ENCODE data around the gene PSG1.
A peak's percentile ranks its signal among the peaks of the same experiment; 100 is the strongest.
"Not testable (repeated sequence)": the region's sequence is repeated elsewhere in the genome, so short reads cannot be mapped to it uniquely, and the experiment has no call there.

Gene PSG1

GRCh38 chr19:42923106-42923505 lies 43.6 kb upstream of the PSG1 start:
- H3K27me3 ChIP-seq (ENCODE audit: low read length); H3F3A ChIP-seq (ENCODE audit: insufficient read depth); H3K9ac ChIP-seq (ENCODE audit: low read length); H2AFZ ChIP-seq (ENCODE audit: low read depth, low read length, severe bottlenecking); H3K4me3 ChIP-seq (ENCODE audit: insufficient read depth, low read length, poor library complexity, severe bottlenecking); H4K20me1 ChIP-seq (ENCODE audit: low read depth, low read length); H3K79me2 ChIP-seq (ENCODE audit: insufficient read depth, low read length); H3K4me2 ChIP-seq (ENCODE audit: low read depth, low read length, poor library complexity, severe bottlenecking); H3K36me3 ChIP-seq (ENCODE audit: low read length); H3K27ac ChIP-seq (ENCODE audit: low read depth, low read length); H3K9me2 ChIP-seq (replicated peaks; ENCODE audit: insufficient read depth, low read length); H3K9me3 ChIP-seq (ENCODE audit: insufficient read depth, low read length): not testable (repeated sequence)
- peak; percentile 40 for TF ChIP-seq CTCF (IDR thresholded peaks at IDR 0.05; ENCODE audit: insufficient read depth, low read length, poor library complexity, severe bottlenecking)

- not testable (repeated sequence) for H3K9me2 ChIP-seq (replicated peaks; ENCODE audit: insufficient read depth, low read length); H4K20me1 ChIP-seq (ENCODE audit: low read depth, low read length); H3K9ac ChIP-seq (ENCODE audit: low read length); H3K4me3 ChIP-seq (ENCODE audit: insufficient read depth, low read length, poor library complexity, severe bottlenecking); H3F3A ChIP-seq (ENCODE audit: insufficient read depth); H3K9me3 ChIP-seq (ENCODE audit: insufficient read depth, low read length); H3K27me3 ChIP-seq (ENCODE audit: low read length); H2AFZ ChIP-seq (ENCODE audit: low read depth, low read length, severe bottlenecking); H3K79me2 ChIP-seq (ENCODE audit: insufficient read depth, low read length); H3K4me2 ChIP-seq (ENCODE audit: low read depth, low read length, poor library complexity, severe bottlenecking); H3K27ac ChIP-seq (ENCODE audit: low read depth, low read length); H3K36me3 ChIP-seq (ENCODE audit: low read length)
Measured at GRCh38 chr19:42920971-42921370, 41.5 kb upstream of the PSG1 start.

- Histone ChIP-seq H3K9ac (ENCODE audit: low read length) (no peak overlapping the region), H3F3A (ENCODE audit: insufficient read depth) (no peaks in the 10 kb centered on the region), H2AFZ (ENCODE audit: low read depth, low read length, severe bottlenecking) (no peak overlapping the region), H3K9me2 (replicated peaks; ENCODE audit: insufficient read depth, low read length) (no peaks in the 10 kb centered on the region), H3K4me3 (ENCODE audit: insufficient read depth, low read length, poor library complexity, severe bottlenecking) (no peak overlapping the region), H3K36me3 (ENCODE audit: low read length) (no peaks in the 10 kb centered on the region), H3K9me3 (ENCODE audit: insufficient read depth, low read length) (no peaks in the 10 kb centered on the region), H3K27ac (ENCODE audit: low read depth, low read length) (no peak overlapping the region), H3K4me2 (ENCODE audit: low read depth, low read length, poor library complexity, severe bottlenecking) (no peak overlapping the region), H4K20me1 (ENCODE audit: low read depth, low read length) (no peaks in the 10 kb centered on the region), H3K27me3 (ENCODE audit: low read length) (no peaks in the 10 kb centered on the region), H3K79me2 (ENCODE audit: insufficient read depth, low read length) (no peaks in the 10 kb centered on the region)
- TF ChIP-seq EZH2phosphoT487 (conservative IDR thresholded peaks at IDR 0.05; ENCODE audit: low read length) (no peak), CTCF (IDR thresholded peaks at IDR 0.05; ENCODE audit: insufficient read depth, low read length, poor library complexity, severe bottlenecking) (no peak)
Measured at GRCh38 chr19:42919757-42920079, 40.2 kb upstream of the PSG1 start.

GRCh38 chr19:42919070-42919756 lies 39.7 kb upstream of the PSG1 start:
- not testable (repeated sequence) for H3K9ac ChIP-seq (ENCODE audit: low read length); H3K27me3 ChIP-seq (ENCODE audit: low read length); H3K9me3 ChIP-seq (ENCODE audit: insufficient read depth, low read length); H2AFZ ChIP-seq (ENCODE audit: low read depth, low read length, severe bottlenecking); H3K4me3 ChIP-seq (ENCODE audit: insufficient read depth, low read length, poor library complexity, severe bottlenecking); H3K36me3 ChIP-seq (ENCODE audit: low read length); H3K27ac ChIP-seq (ENCODE audit: low read depth, low read length); H3F3A ChIP-seq (ENCODE audit: insufficient read depth); H3K4me2 ChIP-seq (ENCODE audit: low read depth, low read length, poor library complexity, severe bottlenecking); H4K20me1 ChIP-seq (ENCODE audit: low read depth, low read length); H3K79me2 ChIP-seq (ENCODE audit: insufficient read depth, low read length); H3K9me2 ChIP-seq (replicated peaks; ENCODE audit: insufficient read depth, low read length)

GRCh38 chr19:42918377-42919069 lies 39.0 kb upstream of the PSG1 start:
- not testable (repeated sequence) for H3K27me3 ChIP-seq (ENCODE audit: low read length); H3F3A ChIP-seq (ENCODE audit: insufficient read depth); H3K79me2 ChIP-seq (ENCODE audit: insufficient read depth, low read length); H3K36me3 ChIP-seq (ENCODE audit: low read length); H3K9me3 ChIP-seq (ENCODE audit: insufficient read depth, low read length); H2AFZ ChIP-seq (ENCODE audit: low read depth, low read length, severe bottlenecking); H3K27ac ChIP-seq (ENCODE audit: low read depth, low read length); H3K4me2 ChIP-seq (ENCODE audit: low read depth, low read length, poor library complexity, severe bottlenecking); H4K20me1 ChIP-seq (ENCODE audit: low read depth, low read length); H3K9me2 ChIP-seq (replicated peaks; ENCODE audit: insufficient read depth, low read length); H3K4me3 ChIP-seq (ENCODE audit: insufficient read depth, low read length, poor library complexity, severe bottlenecking); H3K9ac ChIP-seq (ENCODE audit: low read length)

- not testable (repeated sequence) for H3K4me3 ChIP-seq (ENCODE audit: insufficient read depth, low read length, poor library complexity, severe bottlenecking); H3K9ac ChIP-seq (ENCODE audit: low read length); H3K27ac ChIP-seq (ENCODE audit: low read depth, low read length); H3K9me2 ChIP-seq (replicated peaks; ENCODE audit: insufficient read depth, low read length); H4K20me1 ChIP-seq (ENCODE audit: low read depth, low read length); H3K4me2 ChIP-seq (ENCODE audit: low read depth, low read length, poor library complexity, severe bottlenecking); H3K79me2 ChIP-seq (ENCODE audit: insufficient read depth, low read length); H3K27me3 ChIP-seq (ENCODE audit: low read length); H3K36me3 ChIP-seq (ENCODE audit: low read length); H3K9me3 ChIP-seq (ENCODE audit: insufficient read depth, low read length); H2AFZ ChIP-seq (ENCODE audit: low read depth, low read length, severe bottlenecking); H3F3A ChIP-seq (ENCODE audit: insufficient read depth)
Measured at GRCh38 chr19:42917634-42918033, 38.1 kb upstream of the PSG1 start, which contains the start of gene PSG6. Gene PSG6 (minus strand): TSS chr19:42917894. CDS start chr19:42917792, 102 bp downstream.
